Suprapubic skin (tissue), 4 donors: ENCODE data around the gene MIS18BP1. TPM values are rescaled to one million over a fixed set of nuclear protein-coding genes. Genes with fewer than 3 reads are reported as not detected.
"Not testable (repeated sequence)": the region's sequence is repeated elsewhere in the genome, so short reads cannot be mapped to it uniquely, and the experiment has no call there.

ENCODE experiments used
- DNase-seq, 2 donors: peaks; one replicate each; pipeline ENCODE4 v3.0.0-alpha.2; 2019; ENCODE audit warnings: low spot score in 2 of 2
- H3K27ac ChIP-seq: fragments of 200-600 bp; sonication (generic); one replicate; pipeline ENCODE4 v1.5.1; 2019
- H3K27me3 ChIP-seq: fragments of 200-600 bp; sonication (generic); one replicate; pipeline ENCODE4 v1.5.1; 2019
- H3K36me3 ChIP-seq: fragments of 200-600 bp; sonication (generic); one replicate; pipeline ENCODE4 v1.5.1; 2019
- H3K4me1 ChIP-seq: fragments of 200-600 bp; sonication (generic); one replicate; pipeline ENCODE4 v1.5.1; 2019
- H3K4me3 ChIP-seq: fragments of 200-600 bp; sonication (generic); one replicate; pipeline ENCODE4 v1.5.1; 2019; ENCODE audit warnings: mild to moderate bottlenecking
- H3K9me3 ChIP-seq: fragments of 200-600 bp; sonication (generic); one replicate; pipeline ENCODE4 v1.5.1; 2019
- CTCF ChIP-seq, 2 donors: fragments of 200-600 bp in 1 of 2; fragments of 450-650 bp in 1 of 2; sonication (generic) in 1 of 2; IDR thresholded peaks; one replicate each; pipeline ENCODE4 v1.5.1; 2016 to 2019; ENCODE audit warnings: antibody characterized with exemption in 2 of 2, mild to moderate bottlenecking in 1 of 2, moderate library complexity in 1 of 2
- EP300 ChIP-seq: sonication (generic); formaldehyde crosslinking; IDR thresholded peaks from one replicate; pipeline ENCODE4 v1.6.1; 2017; ENCODE audit warnings: antibody characterized with exemption
- POLR2A ChIP-seq, 2 donors: fragments of 450-650 bp; IDR thresholded peaks; one replicate each; pipeline ENCODE4 v1.6.1; 2017; ENCODE audit warnings: antibody characterized with exemption in 2 of 2, mild to moderate bottlenecking in 2 of 2, moderate library complexity in 2 of 2
- POLR2AphosphoS5 ChIP-seq, 3 donors: sonication (generic); formaldehyde crosslinking; IDR thresholded peaks; one replicate each; pipeline ENCODE4 v1.6.1; 2017; ENCODE audit warnings: antibody characterized with exemption in 3 of 3
- WGBS: methylation state at CpG from one replicate; pipeline ENCODE4 v1.1.5; 2018; 5-methylcytosine and 5-hydroxymethylcytosine counted together
- total RNA-seq, 4 donors: library from RNA; depleted of rRNA; stranded (reverse); fragments of >200 nt; gene quantifications; one replicate each; pipeline ENCODE4 v1.1.0, GENCODE V29; 2016

MIS18BP1 gene
- 10 to 100 TPM; 23.7 to 28.6 (median 27.2) TPM for total RNA-seq

- no peaks in the 10 kb centered on the region for H3K36me3 ChIP-seq
- peak within 1 kb of the TSS; percentile 75 for H3K4me3 ChIP-seq
- TF ChIP-seq EP300: peak; percentile 18
- TF ChIP-seq POLR2A (IDR thresholded peaks at IDR 0.05): peak in 1 of 2 donors; percentile 37
- TF ChIP-seq CTCF (IDR thresholded peaks at IDR 0.05): peak; percentile 14 to 79
- peak; percentile 4 to 92 (median 67) for TF ChIP-seq POLR2AphosphoS5 (IDR thresholded peaks at IDR 0.05)
- peak within 1 kb of the TSS; percentile 90 for H3K27ac ChIP-seq
- 2% methylated on average over 37 of the region's 61 CpGs for WGBS
- peaks cover 5% of the 10 kb centered on the region for H3K9me3 ChIP-seq
- peak; percentile 96 to 98 for DNase-seq
- peaks cover 27% of the 10 kb centered on the region for H3K4me1 ChIP-seq
- H3K27me3 ChIP-seq: no peaks in the 10 kb centered on the region
These were observed at the start of gene MIS18BP1 for GRCh38 chr14:45253070-45253753. MIS18BP1 (minus strand) TSS chr14:45253202; CDS start chr14:45247286, 5,916 bp downstream.

- no peaks in the 10 kb centered on the region for H3K36me3 ChIP-seq
- no peaks in the 10 kb centered on the region for H3K9me3 ChIP-seq
- WGBS: 75% methylated on average over 4 of the region's 4 CpGs
- H3K27me3 ChIP-seq: no peaks in the 10 kb centered on the region
- H3K27ac ChIP-seq: no peak overlapping the region
- H3K4me3 ChIP-seq: no peak overlapping the region
- TF ChIP-seq POLR2A (IDR thresholded peaks at IDR 0.05) (no peak), CTCF (IDR thresholded peaks at IDR 0.05) (no peak), POLR2AphosphoS5 (IDR thresholded peaks at IDR 0.05) (no peak), EP300 (no peak)
- H3K4me1 ChIP-seq: no peaks in the 10 kb centered on the region
- no peak for DNase-seq
These were observed 45.6 kb upstream of the MIS18BP1 start for GRCh38 chr14:45298423-45299117.

GRCh38 chr14:45294796-45295195 lies 41.8 kb upstream of the MIS18BP1 start:
- 57% methylated on average over 1 of the region's 1 CpG for WGBS
- H3K27ac ChIP-seq, H3K36me3 ChIP-seq, H3K9me3 ChIP-seq, H3K27me3 ChIP-seq, DNase-seq, H3K4me1 ChIP-seq, H3K4me3 ChIP-seq: not testable (repeated sequence)

DNA sequence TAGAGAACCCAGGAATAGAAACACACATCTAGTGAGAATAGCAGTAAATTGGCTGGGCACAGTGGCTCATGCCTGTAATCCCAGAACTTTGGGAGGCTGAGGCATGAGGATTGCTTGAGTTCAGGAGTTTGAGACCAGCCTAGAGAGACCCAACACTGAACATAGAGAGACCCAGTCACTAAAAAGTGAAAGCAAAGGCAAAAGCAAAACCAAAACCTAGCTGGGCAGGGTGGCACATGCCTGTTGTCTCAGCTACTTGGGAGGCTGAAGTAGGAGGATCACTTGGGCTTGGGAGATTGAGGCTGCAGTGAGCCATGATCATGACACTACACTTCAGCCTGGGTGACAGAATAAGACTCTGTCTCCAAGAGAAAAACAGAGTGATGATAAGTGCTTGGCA lies 37.5 kb upstream of the MIS18BP1 start:
- H3K36me3 ChIP-seq: no peaks in the 10 kb centered on the region
- no peaks in the 10 kb centered on the region for H3K4me1 ChIP-seq
- TF ChIP-seq POLR2AphosphoS5 (IDR thresholded peaks at IDR 0.05) (no peak), CTCF (IDR thresholded peaks at IDR 0.05) (no peak), EP300 (no peak), POLR2A (IDR thresholded peaks at IDR 0.05) (no peak)
- H3K9me3 ChIP-seq: no peaks in the 10 kb centered on the region
- H3K27ac ChIP-seq: no peak overlapping the region
- no peak overlapping the region for H3K4me3 ChIP-seq
- no peak for DNase-seq
- H3K27me3 ChIP-seq: no peaks in the 10 kb centered on the region

GRCh38 chr14:45287610-45288009 lies 34.6 kb upstream of the MIS18BP1 start:
- Histone ChIP-seq H3K4me3 (no peak overlapping the region), H3K9me3 (no peaks in the 10 kb centered on the region), H3K36me3 (no peaks in the 10 kb centered on the region), H3K4me1 (no peaks in the 10 kb centered on the region), H3K27ac (no peak overlapping the region), H3K27me3 (no peaks in the 10 kb centered on the region)
- WGBS: 58% methylated on average over 2 of the region's 2 CpGs
- no peak for DNase-seq
- TF ChIP-seq POLR2AphosphoS5 (IDR thresholded peaks at IDR 0.05) (no peak), EP300 (no peak), POLR2A (IDR thresholded peaks at IDR 0.05) (no peak)

GRCh38 chr14:45284802-45285201 lies 31.8 kb upstream of the MIS18BP1 start:
- H3K27ac ChIP-seq: no peak overlapping the region
- no peak overlapping the region for H3K4me3 ChIP-seq
- no peak for TF ChIP-seq EP300
- no peak for TF ChIP-seq POLR2AphosphoS5 (IDR thresholded peaks at IDR 0.05)
- no peak for TF ChIP-seq POLR2A (IDR thresholded peaks at IDR 0.05)
- no peak for TF ChIP-seq CTCF (IDR thresholded peaks at IDR 0.05)
- H3K27me3 ChIP-seq: no peaks in the 10 kb centered on the region
- WGBS: 77% methylated on average over 2 of the region's 2 CpGs
- H3K9me3 ChIP-seq: no peaks in the 10 kb centered on the region
- H3K36me3 ChIP-seq: no peaks in the 10 kb centered on the region
- DNase-seq: no peak
- H3K4me1 ChIP-seq: no peaks in the 10 kb centered on the region

GRCh38 chr14:45281731-45282400 lies 28.9 kb upstream of the MIS18BP1 start:
- H3K36me3 ChIP-seq, DNase-seq: not testable (repeated sequence)
- WGBS: 94% methylated on average over 12 of the region's 12 CpGs

More at GRCh38 chr14:45281731-45282400, 28.9 kb upstream of the MIS18BP1 start:
- not testable (repeated sequence) for H3K9me3 ChIP-seq, H3K4me1 ChIP-seq, H3K4me3 ChIP-seq, H3K27ac ChIP-seq, H3K27me3 ChIP-seq
